K562 (cell line): ENCODE data around the gene ENKUR. TPM values are rescaled to one million over a fixed set of nuclear protein-coding genes. Genes with fewer than 3 reads are reported as not detected.
A peak's percentile ranks its signal among the peaks of the same experiment; 100 is the strongest.

Source experiments
- ARNT ChIP-seq, 2 experiments: fragments of 450-650 bp; IDR thresholded peaks; 2 replicates each; pipeline ENCODE4 v1.6.1; 2016; ENCODE audit warnings: mild to moderate bottlenecking in 1 of 2
- ATF3 ChIP-seq, 2 experiments: fragments of 450-650 bp in 1 of 2; sonication (generic) in 1 of 2; formaldehyde crosslinking in 1 of 2; IDR thresholded peaks in 1 of 2; conservative IDR thresholded peaks in 1 of 2; 2 replicates each; pipeline versions ENCODE4 v1.6.1 to v1.8.1; 2016 to 2023; ENCODE audit warnings: mild to moderate bottlenecking in 2 of 2, moderate library complexity in 2 of 2, inconsistent platforms in 1 of 2, missing genetic modification reagents in 1 of 2
- CBFA2T2 ChIP-seq: fragments of 450-650 bp; conservative IDR thresholded peaks from 2 replicates; pipeline ENCODE4 v1.6.1; 2017; ENCODE audit warnings: mild to moderate bottlenecking
- CBFA2T3 ChIP-seq: fragments of 450-650 bp; IDR thresholded peaks from 2 replicates; pipeline ENCODE4 v1.6.1; 2017
- CEBPB ChIP-seq: fragments of 450-650 bp; IDR thresholded peaks from 2 replicates; pipeline ENCODE4 v1.6.1; 2016; ENCODE audit warnings: missing genetic modification characterization, missing compliant biosample characterization
- CREM ChIP-seq: IDR thresholded peaks from 2 replicates; pipeline ENCODE4 v1.6.1; 2014; ENCODE audit warnings: antibody characterized with exemption, low read depth
- CTBP1 ChIP-seq: fragments of 450-650 bp; IDR thresholded peaks from 2 replicates; pipeline ENCODE4 v1.6.1; 2016; ENCODE audit warnings: borderline replicate concordance
- E2F4 ChIP-seq: sonication (generic); formaldehyde crosslinking; IDR thresholded peaks from 2 replicates; pipeline ENCODE4 v1.8.0; 2022; ENCODE audit warnings: mild to moderate bottlenecking, low read depth, missing genetic modification reagents
- EP300 ChIP-seq: IDR thresholded peaks from 2 replicates; pipeline ENCODE4 v1.6.1; 2012; ENCODE audit warnings: low read length, improper control_type of control experiment
- HDAC1 ChIP-seq, 2 experiments: fragments of 450-650 bp; IDR thresholded peaks; 2 replicates each; pipeline ENCODE4 v1.6.1; 2016 to 2017; ENCODE audit warnings: inconsistent platforms in 1 of 2, mild to moderate bottlenecking in 1 of 2, moderate library complexity in 1 of 2
- MCM2 ChIP-seq: fragments of 450-650 bp; IDR thresholded peaks from 2 replicates; pipeline ENCODE4 v1.6.1; 2017; ENCODE audit warnings: low read depth, mild to moderate bottlenecking
- NFIC ChIP-seq: fragments of 450-650 bp; IDR thresholded peaks from 2 replicates; pipeline ENCODE4 v1.6.1; 2017; ENCODE audit warnings: mild to moderate bottlenecking, inconsistent platforms
- PML ChIP-seq: IDR thresholded peaks from 2 replicates; pipeline ENCODE4 v1.6.1; 2012; ENCODE audit warnings: low read length, inconsistent platforms
- RBM17 ChIP-seq: fragments of 200-400 bp; formaldehyde crosslinking; IDR thresholded peaks from 2 replicates; pipeline ENCODE4 v1.6.1; 2017; ENCODE audit warnings: low read depth, mild to moderate bottlenecking, low read length, borderline replicate concordance
- SMARCA4 ChIP-seq: fragments of 450-650 bp; IDR thresholded peaks from 2 replicates; pipeline ENCODE4 v1.6.1; 2016
- TCF7 ChIP-seq: sonication (generic); IDR thresholded peaks from 2 replicates; pipeline ENCODE4 v1.6.1; 2016; ENCODE audit warnings: antibody characterized with exemption, borderline replicate concordance
- ZC3H11A ChIP-seq: IDR thresholded peaks from 2 replicates; pipeline ENCODE4 v1.6.1; 2012; ENCODE audit warnings: low read depth, low read length, improper control_type of control experiment
- ZNF3 ChIP-seq: fragments of 250-450 bp; sonication (Bioruptor Pico); IDR thresholded peaks from 2 replicates; pipeline ENCODE4 v1.5.0; 2021; ENCODE audit warnings: mild to moderate bottlenecking, moderate library complexity
- ZNF436 ChIP-seq: fragments of 250-450, 450-650 bp; sonication (Bioruptor Pico); formaldehyde crosslinking; IDR thresholded peaks from 2 replicates; pipeline ENCODE4 v1.7.0; 2020; ENCODE audit warnings: mild to moderate bottlenecking
- polyA plus RNA-seq, 8 experiments: library from polyadenylated mRNA; depleted of rRNA in 4 of 8; stranded (reverse) in 5 of 8; unstranded in 3 of 8; fragments of >200 nt; fragmentation: Nextera tagmentation in 2 of 8; fragmentation: Illumina TruSeq in 1 of 8; extraction: Ambion mirVana in 2 of 8; extraction: Trizol in 1 of 8; gene quantifications; 2 replicates each; pipeline versions ENCODE4 v1.2.1 to v1.2.3, GENCODE V29; 2011 to 2014; ENCODE audit warnings: inconsistent platforms in 1 of 8, missing spikeins in 1 of 8
- total RNA-seq, 7 experiments: library from RNA; depleted of rRNA in 6 of 7; stranded (reverse); fragments of >200 nt in 6 of 7; fragmentation: Illumina TruSeq in 2 of 7; extraction: Trizol in 2 of 7; gene quantifications; 2 replicates each; pipeline versions ENCODE4 v1.2.1 to v1.2.3, GENCODE V29; 2011 to 2021; ENCODE audit warnings: low replicate concordance in 1 of 7
- TF ChIP-seq, protein P1 (sequence below): sonication (generic); formaldehyde crosslinking; IDR thresholded peaks from 2 replicates; pipeline ENCODE4 v1.8.1; 2023; ENCODE audit warnings: missing genetic modification reagents, mild to moderate bottlenecking, borderline replicate concordance
- TF ChIP-seq, protein P2 (sequence below): fragments of 450-650 bp; IDR thresholded peaks from 2 replicates; pipeline ENCODE4 v1.6.1; 2017; ENCODE audit warnings: antibody characterized with exemption

Gene ENKUR
- total and polyA plus RNA-seq, 9 of the 15 experiments (the other 6 are each of a cell fraction or from before 2014, with no cell fraction given), result 0.06 to 0.46 (median 0.20) TPM

- TF ChIP-seq, protein P1, sequence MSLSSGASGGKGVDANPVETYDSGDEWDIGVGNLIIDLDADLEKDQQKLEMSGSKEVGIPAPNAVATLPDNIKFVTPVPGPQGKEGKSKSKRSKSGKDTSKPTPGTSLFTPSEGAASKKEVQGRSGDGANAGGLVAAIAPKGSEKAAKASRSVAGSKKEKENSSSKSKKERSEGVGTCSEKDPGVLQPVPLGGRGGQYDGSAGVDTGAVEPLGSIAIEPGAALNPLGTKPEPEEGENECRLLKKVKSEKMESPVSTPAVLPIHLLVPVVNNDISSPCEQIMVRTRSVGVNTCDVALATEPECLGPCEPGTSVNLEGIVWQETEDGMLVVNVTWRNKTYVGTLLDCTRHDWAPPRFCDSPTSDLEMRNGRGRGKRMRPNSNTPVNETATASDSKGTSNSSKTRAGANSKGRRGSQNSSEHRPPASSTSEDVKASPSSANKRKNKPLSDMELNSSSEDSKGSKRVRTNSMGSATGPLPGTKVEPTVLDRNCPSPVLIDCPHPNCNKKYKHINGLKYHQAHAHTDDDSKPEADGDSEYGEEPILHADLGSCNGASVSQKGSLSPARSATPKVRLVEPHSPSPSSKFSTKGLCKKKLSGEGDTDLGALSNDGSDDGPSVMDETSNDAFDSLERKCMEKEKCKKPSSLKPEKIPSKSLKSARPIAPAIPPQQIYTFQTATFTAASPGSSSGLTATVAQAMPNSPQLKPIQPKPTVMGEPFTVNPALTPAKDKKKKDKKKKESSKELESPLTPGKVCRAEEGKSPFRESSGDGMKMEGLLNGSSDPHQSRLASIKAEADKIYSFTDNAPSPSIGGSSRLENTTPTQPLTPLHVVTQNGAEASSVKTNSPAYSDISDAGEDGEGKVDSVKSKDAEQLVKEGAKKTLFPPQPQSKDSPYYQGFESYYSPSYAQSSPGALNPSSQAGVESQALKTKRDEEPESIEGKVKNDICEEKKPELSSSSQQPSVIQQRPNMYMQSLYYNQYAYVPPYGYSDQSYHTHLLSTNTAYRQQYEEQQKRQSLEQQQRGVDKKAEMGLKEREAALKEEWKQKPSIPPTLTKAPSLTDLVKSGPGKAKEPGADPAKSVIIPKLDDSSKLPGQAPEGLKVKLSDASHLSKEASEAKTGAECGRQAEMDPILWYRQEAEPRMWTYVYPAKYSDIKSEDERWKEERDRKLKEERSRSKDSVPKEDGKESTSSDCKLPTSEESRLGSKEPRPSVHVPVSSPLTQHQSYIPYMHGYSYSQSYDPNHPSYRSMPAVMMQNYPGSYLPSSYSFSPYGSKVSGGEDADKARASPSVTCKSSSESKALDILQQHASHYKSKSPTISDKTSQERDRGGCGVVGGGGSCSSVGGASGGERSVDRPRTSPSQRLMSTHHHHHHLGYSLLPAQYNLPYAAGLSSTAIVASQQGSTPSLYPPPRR (CRISPR knock-in tag), result no peak
- TF ChIP-seq TCF7, result peak; percentile 86
- peak; percentile 43; the same call in 1 of the 2 replicates for TF ChIP-seq EP300
- TF ChIP-seq CBFA2T3, result peak; percentile 88
- TF ChIP-seq ZC3H11A, result no peak
- TF ChIP-seq ZNF436 (CRISPR knock-in tag), result no peak
- TF ChIP-seq MCM2, result no peak
- TF ChIP-seq CBFA2T2, result peak; percentile 77
- peak; percentile 87 for TF ChIP-seq NFIC
- TF ChIP-seq ZNF3 (CRISPR knock-in tag), result no peak
- TF ChIP-seq HDAC1 (IDR thresholded peaks at IDR 0.05), result peak in 1 of 2 experiments; percentile 82; a peak in 2 of 4 replicates
- no peak for TF ChIP-seq CEBPB (tag)
- peak; percentile 84 for TF ChIP-seq ATF3 (IDR thresholded peaks at IDR 0.05)
- no peak for TF ChIP-seq ATF3 (CRISPR knock-in tag; conservative IDR thresholded peaks at IDR 0.05)
- TF ChIP-seq SMARCA4, result peak; percentile 89
- TF ChIP-seq, protein P2, sequence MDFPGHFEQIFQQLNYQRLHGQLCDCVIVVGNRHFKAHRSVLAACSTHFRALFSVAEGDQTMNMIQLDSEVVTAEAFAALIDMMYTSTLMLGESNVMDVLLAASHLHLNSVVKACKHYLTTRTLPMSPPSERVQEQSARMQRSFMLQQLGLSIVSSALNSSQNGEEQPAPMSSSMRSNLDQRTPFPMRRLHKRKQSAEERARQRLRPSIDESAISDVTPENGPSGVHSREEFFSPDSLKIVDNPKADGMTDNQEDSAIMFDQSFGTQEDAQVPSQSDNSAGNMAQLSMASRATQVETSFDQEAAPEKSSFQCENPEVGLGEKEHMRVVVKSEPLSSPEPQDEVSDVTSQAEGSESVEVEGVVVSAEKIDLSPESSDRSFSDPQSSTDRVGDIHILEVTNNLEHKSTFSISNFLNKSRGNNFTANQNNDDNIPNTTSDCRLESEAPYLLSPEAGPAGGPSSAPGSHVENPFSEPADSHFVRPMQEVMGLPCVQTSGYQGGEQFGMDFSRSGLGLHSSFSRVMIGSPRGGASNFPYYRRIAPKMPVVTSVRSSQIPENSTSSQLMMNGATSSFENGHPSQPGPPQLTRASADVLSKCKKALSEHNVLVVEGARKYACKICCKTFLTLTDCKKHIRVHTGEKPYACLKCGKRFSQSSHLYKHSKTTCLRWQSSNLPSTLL, result peak; percentile 98
- 0 out of 2 replicates have a peak, but pooled peaks have one; percentile 4 for TF ChIP-seq CREM
- no peak for TF ChIP-seq RBM17
- TF ChIP-seq PML, result no peak
- peak; percentile 61; the same call in 1 of the 2 replicates for TF ChIP-seq CTBP1
- no peak for TF ChIP-seq E2F4 (CRISPR knock-in tag)
- TF ChIP-seq ARNT (IDR thresholded peaks at IDR 0.05), result peak; percentile 33 to 57; a peak in 1 of 4 replicates
Measured at GRCh38 chr10:24944512-24945255, 71.3 kb downstream of the ENKUR start (continued).
